OCI-LY7 (cell line): ENCODE data around the gene ECE1. TPM values are rescaled to one million over a fixed set of nuclear protein-coding genes. Genes with fewer than 3 reads are reported as not detected.
A peak's percentile ranks its signal among the peaks of the same experiment; 100 is the strongest.

ENCODE experiments used
- BruUV-seq: library from RNA; stranded (reverse); fragments of 400-500 nt; replicated peaks from 2 replicates; lab custom pipeline; 2021; lab: Mats Ljungman, UMichigan
- CTCF ChIA-PET: fragments of 300-600 bp; sonication (Branson Sonifier 250); formaldehyde crosslinking; loops from one replicate; lab custom pipeline; 2022; ENCODE audit warnings: antibody characterized with exemption; ENCODE audit not compliant: unreplicated experiment; lab: Charles Lee
- POLR2A ChIA-PET: fragments of 300-600 bp; sonication (Branson Sonifier 250); formaldehyde crosslinking; loops from one replicate; lab custom pipeline; 2022; ENCODE audit warnings: antibody characterized with exemption; lab: Charles Lee
- DNase-seq: peaks from one replicate; pipeline ENCODE4 v3.0.0-alpha.2; 2015; ENCODE audit warnings: low spot score
- H2AFZ ChIP-seq: fragments of 200-600 bp; sonication (generic), shearing (Covaris generic); 2 replicates; pipeline ENCODE4 v1.6.1; 2014; ENCODE audit warnings: mild to moderate bottlenecking, antibody characterized with exemption, low read length, moderate library complexity
- H3K27ac ChIP-seq: fragments of 200-600 bp; sonication (generic); 2 replicates; pipeline ENCODE4 v1.5.1; 2014; ENCODE audit warnings: mixed run types, low read depth, mild to moderate bottlenecking, moderate library complexity, low read length, inconsistent platforms; ENCODE audit not compliant: poor library complexity, severe bottlenecking
- H3K36me3 ChIP-seq: fragments of 200-600 bp; sonication (generic); 2 replicates; pipeline ENCODE4 v1.6.1; 2014; ENCODE audit warnings: mild to moderate bottlenecking, antibody characterized with exemption, low read length, moderate library complexity, mixed read lengths; ENCODE audit not compliant: insufficient read depth
- H3K4me1 ChIP-seq: fragments of 200-600 bp; sonication (generic); 2 replicates; pipeline ENCODE4 v1.5.1; 2014; ENCODE audit warnings: mild to moderate bottlenecking, low read length; ENCODE audit not compliant: insufficient read depth, poor library complexity, severe bottlenecking
- H3K4me2 ChIP-seq: fragments of 200-600 bp; sonication (generic); 2 replicates; pipeline ENCODE4 v1.6.1; 2014; ENCODE audit warnings: mild to moderate bottlenecking, low read length
- H3K4me3 ChIP-seq: fragments of 200-600 bp; sonication (generic); 2 replicates; pipeline ENCODE4 v1.5.1; 2014; ENCODE audit warnings: mild to moderate bottlenecking, low read depth, low read length; ENCODE audit not compliant: poor library complexity, severe bottlenecking
- H3K79me2 ChIP-seq: fragments of 200-600 bp; sonication (generic); 2 replicates; pipeline ENCODE4 v1.6.1; 2016; ENCODE audit warnings: low read depth, mild to moderate bottlenecking, low read length, moderate library complexity, mixed read lengths; ENCODE audit not compliant: insufficient read depth
- H3K9me2 ChIP-seq: fragments of 200-600 bp; sonication (generic); 2 replicates; pipeline ENCODE4 v1.6.1; 2016; ENCODE audit warnings: mild to moderate bottlenecking, low read length, mixed read lengths; ENCODE audit not compliant: insufficient read depth
- H3K9me3 ChIP-seq: fragments of 200-600 bp; sonication (generic); 2 replicates; pipeline ENCODE4 v1.6.1; 2014; ENCODE audit warnings: mild to moderate bottlenecking, mixed run types, low read length, mixed read lengths
- H4K20me1 ChIP-seq: fragments of 200-600 bp; sonication (generic); 2 replicates; pipeline ENCODE4 v1.6.1; 2014; ENCODE audit warnings: mild to moderate bottlenecking, antibody characterized with exemption, low read length, moderate library complexity, mixed read lengths; ENCODE audit not compliant: insufficient read depth
- CTCF ChIP-seq: fragments of 200-600 bp; sonication (generic); conservative IDR thresholded peaks from 2 replicates; pipeline ENCODE4 v1.5.1; 2014; ENCODE audit warnings: mild to moderate bottlenecking, antibody characterized with exemption, low read length, moderate library complexity, mixed read lengths
- EZH2phosphoT487 ChIP-seq: fragments of 200-600 bp; sonication (generic); IDR thresholded peaks from 2 replicates; pipeline ENCODE4 v1.6.1; 2018; ENCODE audit warnings: low read depth, borderline replicate concordance, mild to moderate bottlenecking, mixed run types, antibody characterized with exemption, low read length, moderate library complexity, mixed read lengths
- intact Hi-C: fragments of 100-400 bp; cut with micrococcal nuclease; formaldehyde crosslinking; loops from one replicate; pipeline ENCODE4 v1.10.0; 2022; ENCODE audit not compliant: unreplicated experiment
- total RNA-seq, 2 experiments: library from RNA; depleted of rRNA in 1 of 2; stranded (reverse); fragments of >200 nt in 1 of 2; shearing (Covaris generic) in 1 of 2; gene quantifications; 2 replicates each; pipeline ENCODE4 v1.2.3, GENCODE V29; 2014 to 2022

ECE1 gene
- total RNA-seq, 2 experiments from 2014 or later = 20.0 to 32.8 TPM

- TF ChIP-seq CTCF = no peak
- no peak for TF ChIP-seq EZH2phosphoT487
- H3K4me3 ChIP-seq = peak overlapping the region; percentile 65
These were observed 2.3 kb upstream of the ECE1 start for GRCh38 chr1:21292503-21292983.

GRCh38 chr1:21291964-21292363 is 1.7 kb upstream of the ECE1 start:
- Histone ChIP-seq H3K27ac (peak overlapping the region; percentile 90), H3K36me3 (no peaks in the 10 kb centered on the region), H3K79me2 (no peaks in the 10 kb centered on the region; the same call in 1 of the 2 replicates), H4K20me1 (peaks cover 5% of the 10 kb centered on the region; the same call in 1 of the 2 replicates), H3K4me1 (peaks cover 80% of the 10 kb centered on the region), H3K4me2 (peak overlapping the region; percentile 82), H3K4me3 (peak overlapping the region; percentile 65), H3K9me3 (no peaks in the 10 kb centered on the region), H2AFZ (no peak overlapping the region), H3K9me2 (no peaks in the 10 kb centered on the region)
- ChIA-PET POLR2A (interaction anchor here (1.0 to 4.1 kb wide), 2 partner anchors 19 to 33 kb away, joined by 3 to 26 read pairs; no protein-coding TSS in a partner anchor), CTCF (no interaction called here)
- no TSS peak for BruUV-seq
- intact Hi-C loops = no loop called here
- TF ChIP-seq EZH2phosphoT487 = no peak
- no peak for DNase-seq

More at GRCh38 chr1:21292503-21292983, 2.3 kb upstream of the ECE1 start:
- peaks cover 5% of the 10 kb centered on the region; the same call in 1 of the 2 replicates for H4K20me1 ChIP-seq
- no peaks in the 10 kb centered on the region for H3K36me3 ChIP-seq
- H3K27ac ChIP-seq = peak overlapping the region; percentile 90
- H3K4me2 ChIP-seq = peak overlapping the region; percentile 82
- no peak overlapping the region for H2AFZ ChIP-seq
- ChIA-PET CTCF (no interaction called here), POLR2A (interaction anchor here (1.0 to 4.1 kb wide), 4 partner anchors 20 to 45 kb away, joined by 3 to 26 read pairs (median 5); no protein-coding TSS in a partner anchor)
- peaks cover 82% of the 10 kb centered on the region for H3K4me1 ChIP-seq
- no peaks in the 10 kb centered on the region; the same call in 1 of the 2 replicates for H3K79me2 ChIP-seq
- H3K9me2 ChIP-seq = no peaks in the 10 kb centered on the region
- no peak for DNase-seq
- no TSS peak for BruUV-seq
- no peaks in the 10 kb centered on the region for H3K9me3 ChIP-seq
- intact Hi-C loops = no loop called here

GRCh38 chr1:21291184-21291583 is 921 bp upstream of the ECE1 start:
- POLR2A ChIA-PET = no interaction called here
- BruUV-seq = no TSS peak
- Histone ChIP-seq H3K9me3 (no peaks in the 10 kb centered on the region), H3K36me3 (no peaks in the 10 kb centered on the region), H4K20me1 (peaks cover 5% of the 10 kb centered on the region; the same call in 1 of the 2 replicates), H3K9me2 (no peaks in the 10 kb centered on the region), H3K79me2 (no peaks in the 10 kb centered on the region; the same call in 1 of the 2 replicates), H3K4me3 (peak overlapping the region; percentile 65), H3K4me1 (peaks cover 72% of the 10 kb centered on the region), H3K27ac (no peak overlapping the region), H2AFZ (no peak overlapping the region), H3K4me2 (peak overlapping the region; percentile 95)
- CTCF ChIA-PET = interaction anchor here (0.6 to 1.1 kb wide), 2 partner anchors 21 to 595 kb away, joined by 3 to 5 read pairs; no protein-coding TSS in a partner anchor
- TF ChIP-seq EZH2phosphoT487 = no peak
- TF ChIP-seq CTCF = no peak
- DNase-seq = no peak
- intact Hi-C loops = no loop called here
